GM12874 (cell line): ENCODE results near the gene CNIH2.

Experiments used
- CTCF ChIP-seq: IDR thresholded peaks from 2 replicates; pipeline ENCODE4 v1.5.1; 2011; ENCODE audit warnings: low read depth, mild to moderate bottlenecking, control low read depth, low read length, moderate library complexity; ENCODE audit not compliant: insufficient read depth

CNIH2 gene

GRCh38 chr11:66280428-66280827, 2.5 kb downstream of the CNIH2 start:
- TF ChIP-seq CTCF, result no peak

- TF ChIP-seq CTCF, result no peak
Observed at GRCh38 chr11:66281001-66281400, 3.0 kb downstream of the CNIH2 start.

GRCh38 chr11:66281776-66282467, 3.9 kb downstream of the CNIH2 start:
- TF ChIP-seq CTCF, result no peak

- peak; percentile 99 for TF ChIP-seq CTCF
Observed at GRCh38 chr11:66282468-66283455, 4.8 kb downstream of the CNIH2 start.

GRCh38 chr11:66283461-66284105, 5.6 kb downstream of the CNIH2 start:
- TF ChIP-seq CTCF, result 0 out of 2 replicates have a peak, but pooled peaks have one; percentile 25

- no peak for TF ChIP-seq CTCF
Observed at GRCh38 chr11:66284526-66285078, 6.6 kb downstream of the CNIH2 start.
